Mesenteric fat pad (tissue), 1 donor: Measurements from ENCODE around the gene OFD1. TPM values are rescaled to one million over a fixed set of nuclear protein-coding genes. Genes with fewer than 3 reads are reported as not detected.

Source experiments
- DNase-seq: peaks from one replicate; pipeline ENCODE4 v3.0.0-alpha.2; 2020; ENCODE audit warnings: low spot score
- long read RNA-seq: library from polyadenylated mRNA; unstranded; transcript quantifications from one replicate; pipeline ENCODE4 v2.0.0, GENCODE V29; 2020
- total RNA-seq: library from RNA; stranded (reverse); fragmentation: NEBNext Ultra II Directional; extraction: Animal tissue kit (Norgen Biotek cat#: 25700); gene quantifications from one replicate; pipeline ENCODE4 v1.2.1, GENCODE V29; 2021
- donor health status: DM: yes; HTN: yes; CAD: no.

The OFD1 gene
- total RNA-seq, result 14.4 TPM
- long read RNA-seq, partial matches to known transcripts, result 9 of 10 reads
- long read RNA-seq, other reads (novel, unspliced or antisense), result 1 of 10 reads

GRCh38 chrX:13734278-13735172 lies at the start of gene OFD1, which contains the start of gene TRAPPC2:
OFD1 (plus strand) TSS chrX:13734748; CDS start chrX:13735072, 324 bp downstream.
TRAPPC2 (minus strand) TSS chrX:13734620; CDS start chrX:13719963, 14,657 bp downstream.
- DNase-seq, result peak; percentile 94

- DNase-seq, result no peak
These were observed 49.3 kb upstream of the OFD1 start for GRCh38 chrX:13685126-13685763.

- no peak for DNase-seq
These were observed 47.3 kb upstream of the OFD1 start for GRCh38 chrX:13687203-13687602.

GRCh38 chrX:13688384-13688957 lies 46.1 kb upstream of the OFD1 start:
- no peak for DNase-seq

- DNase-seq, result peak; percentile 94
These were observed 45.4 kb upstream of the OFD1 start, which contains the start of gene RAB9A for GRCh38 chrX:13688958-13689740. RAB9A (plus strand) TSS chrX:13689128; CDS start chrX:13708747, 19,619 bp downstream.

GRCh38 chrX:13689741-13690211 lies 44.8 kb upstream of the OFD1 start:
- no peak for DNase-seq

GRCh38 chrX:13690836-13691235 lies 43.7 kb upstream of the OFD1 start:
- no peak for DNase-seq

- no peak for DNase-seq
These were observed 42.6 kb upstream of the OFD1 start for GRCh38 chrX:13691841-13692371.

GRCh38 chrX:13692771-13693231 lies 41.7 kb upstream of the OFD1 start:
- no peak for DNase-seq

- no peak for DNase-seq
These were observed 41.1 kb upstream of the OFD1 start for GRCh38 chrX:13693341-13693961.

GRCh38 chrX:13694359-13694758 lies 40.2 kb upstream of the OFD1 start:
- DNase-seq, result no peak

GRCh38 chrX:13694983-13695382 lies 39.6 kb upstream of the OFD1 start:
- no peak for DNase-seq

- DNase-seq, result no peak
These were observed 38.9 kb upstream of the OFD1 start for GRCh38 chrX:13695601-13696115.

GRCh38 chrX:13697455-13697854 lies 37.1 kb upstream of the OFD1 start:
- no peak for DNase-seq

GRCh38 chrX:13697976-13698375 lies 36.6 kb upstream of the OFD1 start:
- DNase-seq, result no peak

- no peak for DNase-seq
These were observed 36.1 kb upstream of the OFD1 start for GRCh38 chrX:13698432-13698831.

GRCh38 chrX:13699183-13699826 lies 35.2 kb upstream of the OFD1 start:
- DNase-seq, result no peak

GRCh38 chrX:13700380-13700779 lies 34.2 kb upstream of the OFD1 start:
- no peak for DNase-seq

GRCh38 chrX:13702111-13702789 lies 32.3 kb upstream of the OFD1 start:
- DNase-seq, result no peak
